Duodenal mucosa (tissue), 2 donors: ENCODE results near the gene CTNNA1.

Source experiments
- H3K27ac ChIP-seq: one replicate; pipeline ENCODE4 v1.7.0; 2013; ENCODE audit warnings: low read depth, low read length
- H3K27me3 ChIP-seq, 2 donors: one replicate each; pipeline ENCODE4 v1.7.0; 2013; ENCODE audit warnings: low read length in 2 of 2, control low read depth in 1 of 2; ENCODE audit not compliant: insufficient read depth in 2 of 2, control insufficient read depth in 1 of 2
- H3K36me3 ChIP-seq, 2 donors: one replicate each; pipeline ENCODE4 v1.7.0; 2013; ENCODE audit warnings: low read length in 2 of 2, control low read depth in 1 of 2; ENCODE audit not compliant: insufficient read depth in 2 of 2, control insufficient read depth in 1 of 2
- H3K4me1 ChIP-seq, 2 donors: one replicate each; pipeline ENCODE4 v1.7.0; 2013; ENCODE audit warnings: low read length in 2 of 2, control low read depth in 1 of 2; ENCODE audit not compliant: insufficient read depth in 2 of 2, control insufficient read depth in 1 of 2
- H3K4me3 ChIP-seq, 2 donors: one replicate each; pipeline ENCODE4 v1.7.0; 2013; ENCODE audit warnings: low read length in 2 of 2, low read depth in 1 of 2
- H3K9ac ChIP-seq, 2 donors: one replicate each; pipeline ENCODE4 v1.7.0; 2013; ENCODE audit warnings: low read length in 2 of 2, low read depth in 1 of 2
- H3K9me3 ChIP-seq, 2 donors: one replicate each; pipeline ENCODE4 v1.7.0; 2013; ENCODE audit warnings: low read length in 2 of 2, control low read depth in 1 of 2; ENCODE audit not compliant: control insufficient read depth in 1 of 2

CTNNA1 gene

GRCh38 chr5:138872841-138873465 lies 119.7 kb downstream of the CTNNA1 start:
- Histone ChIP-seq H3K9ac (no peak overlapping the region), H3K36me3 (no peaks in the 10 kb centered on the region), H3K27me3 (no peaks in the 10 kb centered on the region), H3K4me3 (no peak overlapping the region), H3K4me1 (no peaks in the 10 kb centered on the region), H3K9me3 (peaks cover 0 to 2% of the 10 kb centered on the region in 2 donors), H3K27ac (no peak overlapping the region)

- H3K27me3 ChIP-seq: no peaks in the 10 kb centered on the region
- H3K4me3 ChIP-seq: no peak overlapping the region
- H3K9ac ChIP-seq: no peak overlapping the region
- peaks cover 0 to 2% of the 10 kb centered on the region in 2 donors for H3K9me3 ChIP-seq
- H3K27ac ChIP-seq: no peak overlapping the region
- no peaks in the 10 kb centered on the region for H3K4me1 ChIP-seq
- H3K36me3 ChIP-seq: no peaks in the 10 kb centered on the region
Observed at GRCh38 chr5:138873466-138874221, 120.4 kb downstream of the CTNNA1 start.

GRCh38 chr5:138874241-138874640 lies 121.0 kb downstream of the CTNNA1 start:
- no peaks in the 10 kb centered on the region for H3K27me3 ChIP-seq
- H3K36me3 ChIP-seq: no peaks in the 10 kb centered on the region
- no peak overlapping the region for H3K9ac ChIP-seq
- no peak overlapping the region for H3K27ac ChIP-seq
- no peak overlapping the region for H3K4me3 ChIP-seq
- H3K4me1 ChIP-seq: no peaks in the 10 kb centered on the region
- H3K9me3 ChIP-seq: peaks cover 0 to 2% of the 10 kb centered on the region in 2 donors

- Histone ChIP-seq H3K9me3 (peaks cover 0 to 2% of the 10 kb centered on the region in 2 donors), H3K9ac (peak within 1 kb of the TSS in 1 of 2 donors; percentile 4), H3K27me3 (no peaks in the 10 kb centered on the region), H3K27ac (no peak within 1 kb of the TSS), H3K4me3 (peak within 1 kb of the TSS; percentile 36 to 39), H3K4me1 (no peaks in the 10 kb centered on the region), H3K36me3 (no peaks in the 10 kb centered on the region)
Observed at GRCh38 chr5:138874771-138875551, 121.7 kb downstream of the CTNNA1 start, which contains the start of gene LRRTM2. LRRTM2 (minus strand) TSS chr5:138875335; CDS start chr5:138874911, 424 bp downstream.

- peaks cover 0 to 2% of the 10 kb centered on the region in 2 donors for H3K9me3 ChIP-seq
- H3K4me3 ChIP-seq: peak overlapping the region in 1 of 2 donors; percentile 36
Observed at GRCh38 chr5:138875552-138875875, 122.3 kb downstream of the CTNNA1 start.

GRCh38 chr5:138875946-138876345 lies 122.7 kb downstream of the CTNNA1 start:
- Histone ChIP-seq H3K27ac (no peak overlapping the region), H3K27me3 (no peaks in the 10 kb centered on the region), H3K9me3 (peaks cover 0 to 2% of the 10 kb centered on the region in 2 donors), H3K9ac (no peak overlapping the region), H3K4me1 (no peaks in the 10 kb centered on the region), H3K4me3 (no peak overlapping the region), H3K36me3 (no peaks in the 10 kb centered on the region)

More at GRCh38 chr5:138875552-138875875, 122.3 kb downstream of the CTNNA1 start:
- Histone ChIP-seq H3K27ac (no peak overlapping the region), H3K36me3 (no peaks in the 10 kb centered on the region), H3K9ac (no peak overlapping the region), H3K4me1 (no peaks in the 10 kb centered on the region), H3K27me3 (no peaks in the 10 kb centered on the region)

GRCh38 chr5:138876811-138877210 lies 123.6 kb downstream of the CTNNA1 start:
- H3K27me3 ChIP-seq: no peaks in the 10 kb centered on the region
- H3K4me3 ChIP-seq: no peak overlapping the region
- no peaks in the 10 kb centered on the region for H3K36me3 ChIP-seq
- H3K9ac ChIP-seq: no peak overlapping the region
- H3K4me1 ChIP-seq: no peaks in the 10 kb centered on the region
- H3K27ac ChIP-seq: no peak overlapping the region
- peaks cover 0 to 2% of the 10 kb centered on the region in 2 donors for H3K9me3 ChIP-seq

- Histone ChIP-seq H3K9me3 (peaks cover 0 to 2% of the 10 kb centered on the region in 2 donors), H3K9ac (no peak overlapping the region), H3K4me3 (no peak overlapping the region), H3K27me3 (no peaks in the 10 kb centered on the region), H3K36me3 (no peaks in the 10 kb centered on the region), H3K27ac (no peak overlapping the region), H3K4me1 (no peaks in the 10 kb centered on the region)
Observed at GRCh38 chr5:138878437-138879235, 125.4 kb downstream of the CTNNA1 start.

- no peaks in the 10 kb centered on the region for H3K27me3 ChIP-seq
- H3K27ac ChIP-seq: no peak overlapping the region
- no peak overlapping the region for H3K9ac ChIP-seq
- H3K36me3 ChIP-seq: peaks cover 6% of the 10 kb centered on the region in 2 donors
- no peaks in the 10 kb centered on the region for H3K4me1 ChIP-seq
- no peak overlapping the region for H3K4me3 ChIP-seq
- H3K9me3 ChIP-seq: no peaks in the 10 kb centered on the region
Observed at GRCh38 chr5:138883211-138883610, 130.0 kb downstream of the CTNNA1 start.
